ENCODE data around the gene ARPC1B.
A peak's percentile ranks its signal among the peaks of the same experiment; 100 is the strongest.
"Not testable (repeated sequence)": the region's sequence is repeated elsewhere in the genome, so short reads cannot be mapped to it uniquely, and the experiment has no call there.

ARPC1B gene

DNA sequence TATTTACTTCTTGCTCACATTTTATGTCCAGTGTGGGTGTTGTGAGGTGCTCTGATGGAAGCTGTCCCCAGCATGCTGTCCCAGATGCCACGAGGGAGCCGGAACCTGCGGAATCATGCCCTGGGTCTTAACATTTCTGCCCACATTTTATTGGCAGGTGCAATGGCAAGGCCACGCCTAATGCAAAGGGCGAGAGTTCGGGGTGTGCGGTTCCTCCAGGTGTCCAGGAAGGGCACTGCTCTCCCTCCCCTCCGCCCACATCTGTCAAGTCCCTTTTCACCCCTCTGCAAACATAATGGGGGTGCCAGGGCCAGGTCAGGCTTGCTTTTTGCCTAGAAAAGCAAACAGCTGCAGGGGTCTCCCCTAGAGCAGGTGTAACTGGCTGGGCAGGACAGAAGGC, 17.5 kb downstream of the ARPC1B start:
- DNase-seq = no peak

DNA sequence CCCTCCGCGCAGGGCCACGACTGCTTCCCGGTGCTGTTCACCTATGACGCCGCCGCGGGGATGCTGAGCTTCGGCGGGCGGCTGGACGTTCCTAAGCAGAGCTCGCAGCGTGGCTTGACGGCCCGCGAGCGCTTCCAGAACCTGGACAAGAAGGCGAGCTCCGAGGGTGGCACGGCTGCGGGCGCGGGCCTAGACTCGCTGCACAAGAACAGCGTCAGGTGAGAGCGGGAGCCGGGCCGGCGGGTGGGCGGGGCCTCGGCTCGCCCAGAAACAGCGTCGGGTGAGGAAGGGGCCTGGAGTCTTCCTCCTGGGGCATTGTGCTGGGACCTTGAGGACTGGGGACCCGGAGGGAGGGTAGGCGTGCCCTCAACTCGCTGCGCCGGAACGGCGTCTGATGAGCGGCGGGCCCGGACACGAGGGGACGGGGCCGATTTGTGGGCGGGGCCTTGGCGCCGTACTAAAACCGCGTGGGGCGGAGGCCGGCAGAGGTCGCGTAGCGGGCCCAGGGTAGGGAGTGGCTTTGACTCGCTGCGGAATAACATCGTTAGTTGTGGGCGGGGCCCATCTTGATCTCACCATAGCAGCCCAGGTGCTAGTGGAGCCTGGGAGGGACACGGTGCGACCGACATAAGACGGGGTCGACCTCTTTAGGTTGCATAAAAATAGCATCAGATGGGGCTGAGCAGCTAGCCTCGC, 18.3 kb downstream of the ARPC1B start:
- peak; percentile 37 for DNase-seq

DNA sequence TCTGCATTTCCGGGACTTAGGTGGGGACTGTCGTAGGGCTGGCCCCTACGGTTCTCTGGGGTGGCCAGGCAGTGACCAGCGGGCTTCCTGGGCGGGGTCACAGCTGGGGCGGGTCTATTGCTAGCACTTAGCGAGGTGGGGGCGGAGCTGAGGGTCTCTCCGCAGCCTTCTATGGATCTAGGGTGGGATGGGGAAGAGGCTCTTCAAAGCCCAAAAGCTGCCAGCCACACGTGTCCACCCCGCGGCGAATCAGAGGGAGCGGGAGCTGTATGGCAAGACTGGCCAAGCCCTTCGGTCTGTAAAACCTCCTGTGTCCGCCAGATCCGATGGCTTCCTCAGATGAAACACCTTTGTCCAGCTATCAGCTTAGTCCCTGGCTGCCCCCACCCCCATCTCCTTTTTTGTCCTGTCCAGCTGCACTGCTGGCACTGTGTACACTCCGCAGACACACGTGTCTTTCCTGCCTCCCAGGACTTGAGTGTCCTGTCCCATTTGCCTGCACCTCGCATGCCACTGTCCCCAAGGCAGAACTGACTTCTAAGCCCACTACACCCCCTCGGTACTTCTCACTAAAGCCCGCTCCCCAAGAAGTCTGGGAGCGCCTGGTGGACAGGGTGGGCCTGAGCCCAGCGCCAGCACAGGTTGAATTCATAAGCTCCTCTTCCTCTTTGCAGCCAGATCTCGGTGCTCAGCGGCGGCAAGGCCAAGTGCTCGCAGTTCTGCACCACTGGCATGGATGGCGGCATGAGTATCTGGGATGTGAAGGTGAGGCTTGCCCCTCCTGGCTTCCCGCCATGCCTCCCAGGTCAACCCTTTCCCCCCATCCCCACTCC, 19.0 kb downstream of the ARPC1B start:
- no peak for DNase-seq

DNA sequence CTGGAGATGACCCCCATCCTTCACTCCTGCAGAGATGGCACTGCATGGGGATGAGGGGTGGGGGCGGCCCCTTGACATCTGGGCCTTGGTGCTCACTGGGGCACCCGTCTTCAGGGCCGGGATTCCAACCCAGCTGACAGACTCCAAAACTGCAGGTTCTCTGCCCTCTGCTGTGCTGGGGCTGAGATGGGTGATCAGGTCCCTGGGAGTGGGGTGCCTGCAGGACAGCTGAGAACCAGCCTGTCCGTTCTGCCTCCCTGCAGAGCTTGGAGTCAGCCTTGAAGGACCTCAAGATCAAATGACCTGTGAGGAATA, 19.6 kb downstream of the ARPC1B start:
- no peak for DNase-seq

DNA sequence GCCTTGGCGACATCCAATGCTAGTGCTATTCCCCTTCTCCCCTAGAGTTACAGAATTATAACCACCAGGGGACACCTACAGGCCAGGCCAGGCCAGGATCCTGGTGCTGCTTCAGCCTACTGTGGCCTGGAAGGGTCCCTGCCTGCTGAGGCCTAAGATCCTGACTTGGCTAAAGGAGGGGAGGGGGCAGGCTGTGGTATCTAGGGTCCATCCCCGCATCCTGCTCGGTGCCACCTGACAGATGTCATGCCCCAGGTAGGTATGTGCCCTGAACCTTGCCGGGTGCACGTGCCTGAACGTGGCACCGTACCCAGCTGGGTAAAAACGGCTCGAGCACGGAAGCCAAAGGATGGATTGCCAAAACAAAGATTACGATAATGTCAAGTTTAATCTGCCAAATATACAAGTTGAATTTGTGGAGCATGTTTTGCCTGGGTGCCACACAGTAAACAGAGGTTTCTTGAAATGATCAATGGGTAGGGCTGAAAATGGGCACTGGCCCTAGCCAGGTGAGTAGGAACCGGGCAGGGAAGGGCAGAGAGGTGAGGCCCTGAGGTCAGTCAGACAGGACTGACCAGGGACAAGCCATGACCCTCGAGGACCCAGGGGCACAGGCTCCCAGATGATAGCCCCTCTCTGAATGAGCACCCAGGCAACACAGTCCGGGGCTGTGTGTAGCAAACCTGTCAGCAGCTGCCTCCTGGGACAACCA, 21.2 kb downstream of the ARPC1B start:
- DNase-seq = no peak

DNA sequence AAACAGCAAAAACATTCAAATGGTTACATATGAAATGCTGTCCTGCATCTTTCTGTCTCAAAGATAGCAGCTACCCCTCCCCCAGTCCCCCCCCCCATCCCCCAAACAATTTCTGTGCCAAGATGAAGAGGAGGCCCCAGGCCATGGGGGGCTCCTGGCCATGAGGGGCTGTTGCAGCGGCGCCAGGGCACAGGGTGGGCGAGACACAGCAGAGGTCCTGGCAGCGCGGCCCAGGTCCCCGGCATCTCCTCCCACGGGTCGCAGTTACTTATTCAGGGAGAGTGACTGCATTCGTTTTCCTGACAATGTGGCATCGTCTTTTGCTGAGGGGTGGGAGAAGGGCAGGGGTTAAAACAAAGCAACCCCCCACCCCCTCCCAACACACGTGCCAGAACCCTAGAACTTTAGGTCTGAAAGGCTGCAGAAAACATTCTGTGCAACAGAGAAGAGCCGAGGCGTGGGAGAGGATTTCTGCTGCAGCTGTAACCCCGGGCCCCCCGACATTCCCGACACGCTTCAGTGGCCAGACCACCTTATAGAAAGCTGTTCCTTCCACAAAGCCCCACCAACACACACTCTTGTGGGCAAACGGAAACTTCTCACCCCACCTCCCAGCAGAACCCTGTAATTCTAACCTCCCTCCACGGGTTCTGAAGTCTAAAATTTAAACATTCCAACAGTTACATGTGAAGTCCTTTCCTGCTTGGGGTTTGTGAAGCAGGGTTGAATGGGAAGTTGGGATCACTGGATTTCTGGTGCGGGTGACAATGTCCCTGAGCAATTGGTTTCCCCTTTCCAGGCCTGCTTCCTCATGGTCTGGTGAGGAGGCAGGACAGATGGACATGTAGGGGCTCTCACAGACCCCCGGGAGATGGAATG, 22.1 kb downstream of the ARPC1B start:
- DNase-seq = no peak

DNA sequence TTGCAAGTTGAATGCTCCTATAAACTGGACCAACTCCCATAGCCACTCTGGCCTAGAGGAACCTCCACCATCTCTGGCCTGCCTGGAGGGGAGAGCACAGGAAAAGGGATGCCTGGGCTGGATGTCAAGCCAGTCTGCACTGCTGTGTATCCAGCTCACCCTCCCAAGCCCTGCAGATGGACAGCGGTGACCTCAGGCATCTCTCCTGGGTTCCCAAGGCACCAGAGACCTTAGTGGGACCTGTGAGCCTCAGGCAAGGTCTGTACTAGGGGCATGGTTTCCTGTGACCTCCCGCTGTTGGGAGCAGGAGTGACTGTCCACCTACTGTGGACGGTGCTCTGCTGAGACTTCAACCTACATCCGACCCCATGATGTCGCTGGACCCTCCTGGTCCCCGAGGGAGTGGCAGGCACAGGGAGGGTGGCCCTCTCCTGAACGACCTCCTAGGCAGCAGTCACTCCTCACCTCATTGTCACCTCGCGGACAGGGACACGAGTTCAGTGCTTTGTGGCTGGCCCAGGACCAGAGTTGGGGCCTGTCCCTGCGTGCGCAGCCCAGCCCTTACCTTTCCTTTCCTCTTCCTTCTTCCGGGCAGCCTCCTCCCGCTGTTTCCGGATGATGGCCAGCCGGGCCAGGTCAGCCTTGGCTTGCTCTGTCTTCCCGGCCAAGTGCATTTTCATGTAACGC, 22.9 kb downstream of the ARPC1B start:
- DNase-seq = no peak

DNA sequence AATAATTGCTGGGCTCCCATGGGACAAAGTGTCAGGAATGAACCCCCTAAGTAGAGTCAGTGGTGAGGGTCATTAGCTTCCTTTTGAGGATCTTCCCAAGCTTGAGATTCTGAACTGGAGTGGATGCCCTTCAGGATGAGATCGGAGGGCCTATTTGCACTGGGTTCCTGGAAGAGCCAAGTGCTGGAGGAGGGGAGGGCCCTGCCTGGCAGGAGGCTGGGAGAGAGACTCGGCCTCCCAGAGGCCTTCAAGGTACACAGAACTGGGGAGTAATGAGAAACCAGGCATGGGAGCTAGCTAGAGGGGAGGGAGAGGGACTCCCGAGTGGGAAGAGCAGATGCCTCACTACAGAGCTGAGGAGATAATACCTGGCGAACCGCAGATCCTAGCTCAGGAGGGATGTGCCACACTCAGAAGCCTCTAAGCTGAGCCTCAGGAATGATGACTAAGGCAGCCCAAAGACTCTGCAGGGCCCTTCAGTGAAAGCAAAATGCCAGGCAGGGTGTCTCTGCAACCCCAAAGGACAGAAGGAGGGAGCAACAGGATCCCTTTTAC, 24.4 kb downstream of the ARPC1B start:
- no peak for DNase-seq

DNA sequence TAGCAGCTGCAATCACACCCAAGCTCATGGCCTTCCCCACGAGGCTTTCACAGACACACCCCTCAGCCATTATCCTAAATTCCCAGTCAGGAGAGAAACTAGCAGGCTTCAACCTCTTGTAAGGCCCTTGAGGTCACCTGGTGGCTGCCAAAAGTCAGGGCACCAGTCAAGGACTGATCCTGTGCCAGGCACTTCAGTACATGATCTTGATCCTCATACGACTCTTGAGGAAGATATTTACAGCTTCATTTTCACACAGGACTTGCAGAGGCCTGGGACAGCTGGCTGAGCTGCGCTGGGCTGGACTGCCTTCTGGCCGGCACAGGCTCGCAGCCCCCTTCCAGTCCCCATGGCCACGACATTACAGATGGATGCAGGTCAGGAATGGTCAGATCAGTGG, 25.1 kb downstream of the ARPC1B start:
- no peak for DNase-seq

DNA sequence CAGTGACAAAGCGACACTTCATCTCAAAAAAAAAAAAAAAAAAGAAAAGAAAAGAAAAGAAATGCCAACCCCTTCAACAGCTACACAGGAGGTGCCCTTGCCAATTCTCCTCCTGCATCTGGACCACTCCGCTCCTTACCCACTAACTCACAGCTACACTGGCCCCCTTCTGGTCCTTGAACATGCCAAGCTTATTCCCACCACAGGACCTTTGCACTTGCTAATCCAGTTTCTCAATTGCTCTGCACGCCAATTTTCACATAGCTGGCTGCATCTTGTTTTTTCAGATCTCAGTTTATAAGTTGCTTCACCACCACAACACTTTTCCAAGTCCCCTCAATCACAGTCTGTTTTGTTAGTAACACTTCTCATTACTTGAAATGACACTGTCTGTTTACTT, 28.3 kb downstream of the ARPC1B start:
- no peak for DNase-seq

DNA sequence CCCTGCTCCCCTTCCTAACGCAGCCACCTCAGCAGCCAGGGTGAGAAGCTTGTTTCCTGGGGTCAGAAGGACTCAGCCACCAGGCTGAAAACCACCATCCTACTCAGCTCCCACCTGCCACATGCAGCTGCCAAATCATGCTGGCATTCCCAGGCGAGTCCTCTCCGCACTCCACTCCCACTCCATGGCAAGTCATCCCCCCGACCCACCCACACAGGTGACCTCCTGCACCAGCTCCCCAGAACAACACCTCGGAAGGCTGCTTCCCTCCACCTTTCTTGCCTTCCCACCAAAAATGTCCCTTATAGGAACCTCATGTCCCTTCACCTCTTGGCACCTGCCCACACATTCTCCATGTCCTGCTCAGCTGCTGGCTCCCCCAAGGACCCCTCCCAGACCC, 29.2 kb downstream of the ARPC1B start:
- no peak for DNase-seq

DNA sequence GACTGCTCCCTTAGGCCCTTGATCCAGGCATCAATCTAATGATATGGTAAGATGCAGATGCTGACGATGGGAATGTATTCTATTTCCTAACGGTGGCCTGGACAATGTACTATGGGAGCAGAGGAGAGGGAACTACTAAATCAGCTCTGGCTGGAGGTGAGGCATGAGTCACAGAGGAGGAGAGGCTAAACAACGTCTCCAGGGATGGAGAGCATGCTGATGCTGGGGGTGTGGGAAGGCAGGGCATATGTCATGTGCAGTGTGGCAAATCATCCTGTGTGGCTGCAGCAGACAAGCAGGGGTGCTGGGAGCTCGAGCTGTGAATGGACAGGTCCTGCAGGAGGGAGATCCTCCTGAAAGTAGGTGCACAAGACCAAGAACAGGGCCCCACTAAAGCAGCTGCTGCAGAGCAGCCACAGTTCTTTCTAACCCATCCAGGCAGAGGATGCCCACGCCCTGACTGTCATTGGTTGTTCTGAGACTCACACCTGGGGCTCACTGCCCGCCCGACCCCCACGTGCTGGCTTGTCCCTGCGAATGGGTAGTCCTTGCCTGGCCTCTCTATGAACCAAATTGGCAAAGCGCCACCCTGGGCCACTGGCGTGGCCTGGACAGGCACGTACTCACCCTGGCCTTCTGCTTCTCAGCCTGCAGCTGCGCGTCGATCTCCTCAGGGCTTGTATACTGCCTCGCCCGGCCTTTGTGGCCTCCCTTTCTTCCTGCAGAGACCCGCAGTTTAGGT, 29.9 kb downstream of the ARPC1B start:
- DNase-seq = no peak

DNA sequence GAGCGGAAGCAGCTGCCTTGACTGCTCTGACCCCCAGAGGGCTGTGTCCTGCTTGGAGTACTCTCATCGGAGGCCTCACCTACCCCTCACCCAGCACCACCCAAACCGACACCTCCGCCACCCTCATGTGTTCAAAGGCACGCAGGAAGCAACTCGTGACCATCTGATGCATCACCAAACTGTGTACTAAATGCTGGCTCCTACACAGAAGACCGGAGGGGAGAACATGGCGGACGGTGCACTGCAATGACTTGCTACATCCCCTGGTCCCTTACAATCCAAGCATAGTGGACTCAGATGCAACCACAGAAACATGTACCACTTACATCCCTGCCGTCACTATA, 30.4 kb downstream of the ARPC1B start:
- no peak for DNase-seq

DNA sequence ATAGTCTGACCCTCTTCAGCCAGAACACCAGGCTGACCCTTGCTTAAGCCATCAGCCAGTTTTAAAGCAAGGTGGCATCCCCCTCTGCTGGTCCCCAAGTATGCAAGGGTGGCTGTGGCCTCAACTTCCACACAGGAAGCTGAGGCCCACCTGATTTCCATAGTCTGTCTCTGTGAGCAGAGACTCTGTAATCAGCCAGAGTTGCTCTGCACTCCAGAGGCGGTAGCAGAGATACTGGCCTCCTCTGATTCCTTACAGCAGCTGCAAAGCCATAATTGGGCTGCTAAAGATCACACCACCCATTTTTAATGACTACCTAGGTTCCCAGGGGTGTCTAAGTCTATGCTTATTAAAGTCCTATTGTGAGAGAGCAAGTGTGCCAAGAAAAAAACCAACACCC, 32.0 kb downstream of the ARPC1B start:
- no peak for DNase-seq

DNA sequence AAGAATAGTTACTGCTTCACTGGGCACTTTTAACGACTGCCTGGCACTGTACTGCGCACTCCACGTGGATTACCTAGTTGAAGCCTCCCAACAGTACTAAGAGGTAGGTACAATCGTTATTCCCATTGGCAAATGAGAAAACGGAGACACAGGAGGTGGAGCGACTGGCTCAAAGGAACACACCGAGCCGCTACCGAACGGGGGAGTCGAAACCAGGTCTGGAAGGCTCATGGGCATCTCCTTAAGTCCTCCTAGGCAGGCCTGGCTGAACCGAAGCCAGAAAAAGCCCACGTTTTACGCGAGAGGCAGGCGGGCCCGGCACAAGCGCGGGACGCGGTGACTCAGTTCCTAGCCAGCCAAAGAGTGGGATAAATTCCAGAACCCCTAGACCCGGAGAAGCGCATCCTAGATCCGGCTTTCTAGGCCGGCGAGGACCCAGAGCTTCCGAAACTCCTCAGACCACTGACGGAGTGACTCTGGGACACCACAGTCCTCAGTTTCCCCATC, 33.4 kb downstream of the ARPC1B start:
- no peak for DNase-seq

DNA sequence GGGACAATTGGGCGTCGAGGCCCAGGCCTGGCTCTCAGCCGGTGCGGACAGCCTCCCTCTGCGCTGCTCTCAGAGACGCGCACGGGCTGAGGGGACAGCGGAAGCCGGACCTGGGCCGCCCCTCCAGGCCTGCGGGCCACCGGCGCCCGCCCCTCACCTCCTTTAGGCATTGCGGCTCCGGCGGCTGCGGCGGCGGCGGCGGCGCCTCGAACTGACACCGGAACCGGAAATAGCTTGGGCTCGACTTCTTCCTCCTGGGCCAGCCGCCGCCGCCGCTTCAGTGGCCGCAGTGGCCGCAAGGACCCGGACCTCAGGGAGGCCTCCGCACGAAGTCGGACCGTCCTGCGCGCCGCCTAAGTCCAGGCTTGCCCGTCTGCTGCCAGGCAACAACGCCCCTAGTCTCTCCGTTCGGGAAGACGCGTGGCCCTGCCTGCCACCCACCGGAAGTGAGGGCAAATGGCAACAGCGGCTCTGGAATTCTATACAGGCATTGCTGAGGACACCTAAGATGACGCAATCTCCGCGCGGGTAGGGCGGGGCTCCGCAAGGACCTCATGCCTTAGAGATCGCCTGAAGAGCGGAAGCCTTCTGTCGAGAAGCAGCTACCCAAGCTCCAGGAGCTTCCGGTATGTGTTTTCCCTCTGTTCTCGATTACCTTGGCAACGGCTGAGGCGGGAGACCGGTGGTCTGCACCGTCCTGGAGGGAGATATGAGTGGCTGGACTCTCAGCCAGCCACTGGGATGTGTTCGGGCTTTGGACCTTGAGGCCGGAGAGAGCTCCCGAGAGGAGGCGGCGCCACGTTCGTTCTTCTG, 34.1 kb downstream of the ARPC1B start, which contains the start of the genes BUD31 and PDAP1:
Gene BUD31, plus strand, starts transcription at position 591 of the 813 bp plus-strand sequence. CDS start 2,124 bp downstream, outside the sequence.
Gene PDAP1, minus strand, starts transcription at position 219 of the 813 bp plus-strand sequence. Its CDS starts 49 bp downstream, at position 170.
- DNase-seq = peak; percentile 85

DNA sequence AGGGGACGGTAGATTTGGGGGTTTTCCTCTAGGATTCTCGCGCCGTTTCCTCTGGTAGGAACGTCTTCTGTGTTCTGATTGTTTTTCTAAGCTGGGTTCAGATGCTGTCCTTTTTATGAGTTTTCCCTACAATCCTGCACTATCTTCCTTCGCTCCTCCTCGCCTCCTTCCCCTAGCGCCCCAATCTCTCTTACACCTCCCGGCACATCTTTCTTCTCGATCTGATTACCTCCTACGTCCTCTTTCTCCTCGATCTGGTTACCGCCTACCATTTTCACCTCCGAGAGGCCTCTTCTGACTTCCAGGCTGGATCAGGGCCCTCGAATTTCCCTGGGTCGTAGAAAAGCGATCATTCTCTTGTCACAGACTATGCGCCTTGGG, 34.7 kb downstream of the ARPC1B start:
- no peak for DNase-seq

DNA sequence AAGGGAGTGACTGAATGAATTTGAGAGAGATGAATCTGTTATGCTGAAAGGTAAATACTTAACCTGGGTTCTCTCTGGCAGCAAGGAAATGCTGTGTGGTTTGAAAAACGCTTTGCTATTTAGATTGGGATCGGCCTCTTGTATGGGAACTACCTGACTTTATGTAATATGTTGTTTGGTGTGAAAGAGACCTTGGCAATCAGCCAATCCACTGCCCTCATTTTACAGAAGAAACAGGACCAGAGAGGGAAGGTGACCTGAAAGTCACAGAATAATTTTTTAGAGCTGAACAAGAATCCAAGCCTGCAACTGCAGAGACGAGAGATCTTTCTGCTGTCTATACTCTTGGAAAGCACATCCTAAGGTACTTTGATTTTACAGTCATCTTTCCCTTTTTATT, 35.3 kb downstream of the ARPC1B start:
- no peak for DNase-seq

DNA sequence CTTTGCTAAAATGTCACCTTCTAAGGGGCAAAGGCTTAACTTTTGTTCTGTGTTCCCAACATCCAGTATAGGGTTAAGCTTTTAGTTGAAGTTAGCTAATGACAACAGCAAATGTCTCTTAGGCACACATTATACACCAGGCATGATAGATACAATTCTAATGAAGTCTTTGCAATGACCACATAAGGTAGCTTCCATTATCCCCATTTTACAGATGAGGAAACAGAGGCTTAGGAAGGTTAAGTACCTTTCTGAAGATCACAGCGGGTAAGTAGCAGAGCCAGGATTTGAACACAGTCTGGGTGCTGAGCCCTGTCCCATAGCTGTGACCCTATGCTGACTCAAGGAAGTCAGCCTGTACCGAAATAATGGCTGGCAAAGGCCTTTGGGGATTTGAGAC, 36.1 kb downstream of the ARPC1B start:
- no peak for DNase-seq

DNA sequence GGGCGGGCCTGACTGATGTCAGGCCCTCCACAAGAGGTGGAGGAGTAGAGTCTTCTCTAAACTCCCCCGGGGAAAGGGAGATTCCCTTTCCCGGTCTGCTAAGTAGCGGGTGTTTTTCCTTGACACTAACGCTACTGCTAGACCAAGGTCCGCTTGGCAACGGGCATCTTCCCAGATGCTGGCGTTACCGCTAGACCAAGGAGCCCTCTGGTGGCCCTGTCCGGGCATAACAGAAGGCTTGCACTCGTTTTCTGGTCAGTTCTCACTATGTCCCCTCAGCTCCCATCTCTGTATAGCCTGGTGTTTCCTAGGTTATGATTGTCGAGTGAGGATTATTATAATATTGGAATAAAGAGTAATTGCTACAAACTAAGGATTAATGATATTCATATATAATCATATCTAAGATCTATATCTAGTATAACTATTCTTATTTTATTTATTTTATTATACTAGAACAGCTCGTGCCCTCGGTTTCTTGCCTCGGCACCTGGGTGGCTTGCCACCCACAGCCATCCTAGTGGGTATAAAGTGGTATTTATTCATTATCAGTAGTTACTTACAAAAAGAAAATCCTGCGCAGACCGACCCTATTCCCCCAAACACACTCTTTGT, 41.1 kb downstream of the ARPC1B start:
- DNase-seq = not testable (repeated sequence)

Measured in NCI-H524 treated with DMSO at 0.1 percent for 48 hours (cell line).